ENCODE results near the gene SLC25A18.
"Not testable (repeated sequence)": the region's sequence is repeated elsewhere in the genome, so short reads cannot be mapped to it uniquely, and the experiment has no call there.

SLC25A18 gene

GRCh38 chr22:17521971-17522370 is 41.3 kb upstream of the SLC25A18 start:
- DNase-seq; H3K27ac ChIP-seq (ENCODE audit: low read depth, low read length); H3K4ac ChIP-seq (ENCODE audit: low read depth, low read length); H3K4me3 ChIP-seq (ENCODE audit: low read depth, low read length); H3K18ac ChIP-seq (ENCODE audit: low read length); H2BK12ac ChIP-seq (ENCODE audit: low read length); H2BK120ac ChIP-seq (ENCODE audit: insufficient read depth, low read length, poor library complexity); H3K4me1 ChIP-seq (ENCODE audit: control insufficient read depth in 1 of 2, insufficient read depth in 2 of 2, low read length in 2 of 2); H2AFZ ChIP-seq (ENCODE audit: insufficient read depth, low read length, poor library complexity); H2AK5ac ChIP-seq (ENCODE audit: low read length); H3K79me2 ChIP-seq (ENCODE audit: control insufficient read depth, insufficient read depth, low read length, poor library complexity); H3K79me1 ChIP-seq (ENCODE audit: low read length); H3K36me3 ChIP-seq (ENCODE audit: control insufficient read depth in 1 of 2, insufficient read depth in 2 of 2, low read length in 2 of 2); H4K12ac ChIP-seq (ENCODE audit: low read depth, low read length); H3K23ac ChIP-seq (ENCODE audit: low read length); H3K27me3 ChIP-seq (ENCODE audit: insufficient read depth, low read length); H4K91ac ChIP-seq (ENCODE audit: low read depth, low read length); H3K14ac ChIP-seq (ENCODE audit: low read length); H2BK5ac ChIP-seq (ENCODE audit: low read depth, low read length, poor library complexity); H3K4me2 ChIP-seq (ENCODE audit: low read length); H3K9me3 ChIP-seq (ENCODE audit: insufficient read depth, low read depth, low read length); H3K9ac ChIP-seq (ENCODE audit: low read length); H4K8ac ChIP-seq (ENCODE audit: low read depth, low read length): not testable (repeated sequence)
- no CpG with 5 or more reads among the region's 1 CpG for WGBS (ENCODE audit: extremely low coverage, insufficient coverage, insufficient read length)

GRCh38 chr22:17523925-17524324 is 39.4 kb upstream of the SLC25A18 start:
- Histone ChIP-seq H3K18ac (ENCODE audit: low read length) (no peak overlapping the region), H3K27ac (ENCODE audit: low read depth, low read length) (no peak overlapping the region), H3K4ac (ENCODE audit: low read depth, low read length) (no peak overlapping the region), H3K27me3 (ENCODE audit: insufficient read depth, low read length) (no peaks in the 10 kb centered on the region), H2BK120ac (ENCODE audit: insufficient read depth, low read length, poor library complexity) (no peak overlapping the region), H2AK5ac (ENCODE audit: low read length) (no peak overlapping the region), H3K4me3 (ENCODE audit: low read depth, low read length) (no peak overlapping the region), H3K9ac (ENCODE audit: low read length) (no peak overlapping the region), H3K4me2 (ENCODE audit: low read length) (no peak overlapping the region), H3K79me2 (ENCODE audit: control insufficient read depth, insufficient read depth, low read length, poor library complexity) (no peaks in the 10 kb centered on the region), H2AFZ (ENCODE audit: insufficient read depth, low read length, poor library complexity) (no peak overlapping the region), H3K4me1 (ENCODE audit: control insufficient read depth in 1 of 2, insufficient read depth in 2 of 2, low read length in 2 of 2) (peaks cover 0 to 2% of the 10 kb centered on the region in 2 experiments), H4K8ac (ENCODE audit: low read depth, low read length) (no peak overlapping the region), H3K79me1 (ENCODE audit: low read length) (no peaks in the 10 kb centered on the region), H2BK12ac (ENCODE audit: low read length) (no peak overlapping the region), H2BK5ac (ENCODE audit: low read depth, low read length, poor library complexity) (no peak overlapping the region), H4K12ac (ENCODE audit: low read depth, low read length) (no peak overlapping the region), H4K91ac (ENCODE audit: low read depth, low read length) (no peak overlapping the region), H3K23ac (ENCODE audit: low read length) (no peak overlapping the region), H3K9me3 (ENCODE audit: insufficient read depth, low read depth, low read length) (no peaks in the 10 kb centered on the region), H3K36me3 (ENCODE audit: control insufficient read depth in 1 of 2, insufficient read depth in 2 of 2, low read length in 2 of 2) (peaks cover 0 to 3% of the 10 kb centered on the region in 2 experiments), H3K14ac (ENCODE audit: low read length) (no peak overlapping the region)
- DNase-seq, result no peak
- no CpG with 5 or more reads among the region's 10 CpGs for WGBS (ENCODE audit: extremely low coverage, insufficient coverage, insufficient read length)

- Histone ChIP-seq H3K79me2 (ENCODE audit: control insufficient read depth, insufficient read depth, low read length, poor library complexity) (no peaks in the 10 kb centered on the region), H4K12ac (ENCODE audit: low read depth, low read length) (no peak overlapping the region)
- WGBS (ENCODE audit: extremely low coverage, insufficient coverage, insufficient read length), result no CpG with 5 or more reads among the region's 5 CpGs
These were observed 27.0 kb upstream of the SLC25A18 start for GRCh38 chr22:17536269-17536668.

GRCh38 chr22:17537155-17537554 is 26.1 kb upstream of the SLC25A18 start:
- H3K9ac ChIP-seq (ENCODE audit: low read length), result no peak overlapping the region
- H4K8ac ChIP-seq (ENCODE audit: low read depth, low read length), result no peak overlapping the region
- H4K12ac ChIP-seq (ENCODE audit: low read depth, low read length), result no peak overlapping the region
- no peaks in the 10 kb centered on the region for H3K27me3 ChIP-seq (ENCODE audit: insufficient read depth, low read length)
- H2AFZ ChIP-seq (ENCODE audit: insufficient read depth, low read length, poor library complexity), result no peak overlapping the region
- H2BK5ac ChIP-seq (ENCODE audit: low read depth, low read length, poor library complexity), result no peak overlapping the region
- no peaks in the 10 kb centered on the region for H3K79me2 ChIP-seq (ENCODE audit: control insufficient read depth, insufficient read depth, low read length, poor library complexity)
- H3K4me2 ChIP-seq (ENCODE audit: low read length), result no peak overlapping the region
- no peak overlapping the region for H2AK5ac ChIP-seq (ENCODE audit: low read length)
- no peak overlapping the region for H4K91ac ChIP-seq (ENCODE audit: low read depth, low read length)
- no peaks in the 10 kb centered on the region for H3K4me1 ChIP-seq (ENCODE audit: control insufficient read depth in 1 of 2, insufficient read depth in 2 of 2, low read length in 2 of 2)
- H3K36me3 ChIP-seq (ENCODE audit: control insufficient read depth in 1 of 2, insufficient read depth in 2 of 2, low read length in 2 of 2), result peaks cover 3 to 13% of the 10 kb centered on the region in 2 experiments
- H2BK120ac ChIP-seq (ENCODE audit: insufficient read depth, low read length, poor library complexity), result no peak overlapping the region
- H3K79me1 ChIP-seq (ENCODE audit: low read length), result no peaks in the 10 kb centered on the region
- DNase-seq, result no peak
- H3K27ac ChIP-seq (ENCODE audit: low read depth, low read length), result no peak overlapping the region
- no peak overlapping the region for H3K4ac ChIP-seq (ENCODE audit: low read depth, low read length)
- H3K14ac ChIP-seq (ENCODE audit: low read length), result no peak overlapping the region
- no peaks in the 10 kb centered on the region for H3K9me3 ChIP-seq (ENCODE audit: insufficient read depth, low read depth, low read length)
- no peak overlapping the region for H2BK12ac ChIP-seq (ENCODE audit: low read length)
- no peak overlapping the region for H3K4me3 ChIP-seq (ENCODE audit: low read depth, low read length)
- no CpG with 5 or more reads among the region's 2 CpGs for WGBS (ENCODE audit: extremely low coverage, insufficient coverage, insufficient read length)
- no peak overlapping the region for H3K18ac ChIP-seq (ENCODE audit: low read length)
- H3K23ac ChIP-seq (ENCODE audit: low read length), result no peak overlapping the region

More at GRCh38 chr22:17536269-17536668, 27.0 kb upstream of the SLC25A18 start:
- Histone ChIP-seq H3K4me3 (ENCODE audit: low read depth, low read length) (peak overlapping the region; percentile 25), H2AFZ (ENCODE audit: insufficient read depth, low read length, poor library complexity) (no peak overlapping the region), H3K27ac (ENCODE audit: low read depth, low read length) (no peak overlapping the region), H3K14ac (ENCODE audit: low read length) (no peak overlapping the region), H3K9me3 (ENCODE audit: insufficient read depth, low read depth, low read length) (no peaks in the 10 kb centered on the region), H3K23ac (ENCODE audit: low read length) (no peak overlapping the region), H2BK12ac (ENCODE audit: low read length) (no peak overlapping the region), H3K9ac (ENCODE audit: low read length) (no peak overlapping the region), H3K4ac (ENCODE audit: low read depth, low read length) (no peak overlapping the region), H3K18ac (ENCODE audit: low read length) (no peak overlapping the region), H4K91ac (ENCODE audit: low read depth, low read length) (no peak overlapping the region), H2BK5ac (ENCODE audit: low read depth, low read length, poor library complexity) (no peak overlapping the region), H3K79me1 (ENCODE audit: low read length) (no peaks in the 10 kb centered on the region), H4K8ac (ENCODE audit: low read depth, low read length) (no peak overlapping the region), H3K4me2 (ENCODE audit: low read length) (no peak overlapping the region), H3K36me3 (ENCODE audit: control insufficient read depth in 1 of 2, insufficient read depth in 2 of 2, low read length in 2 of 2) (peaks cover 0 to 10% of the 10 kb centered on the region in 2 experiments), H2AK5ac (ENCODE audit: low read length) (no peak overlapping the region), H3K4me1 (ENCODE audit: control insufficient read depth in 1 of 2, insufficient read depth in 2 of 2, low read length in 2 of 2) (no peaks in the 10 kb centered on the region), H3K27me3 (ENCODE audit: insufficient read depth, low read length) (no peaks in the 10 kb centered on the region), H2BK120ac (ENCODE audit: insufficient read depth, low read length, poor library complexity) (no peak overlapping the region)
- no peak for DNase-seq

Data from trophoblast cell (in vitro differentiated cells and primary cell).